ENCODE data around the gene ABITRAM.

- no peak for TF ChIP-seq CTCF (conservative IDR thresholded peaks at IDR 0.05; ENCODE audit: low read length)
- TF ChIP-seq EZH2phosphoT487 (IDR thresholded peaks at IDR 0.05; ENCODE audit: borderline replicate concordance, low read depth, low read length): no peak
Measured at GRCh38 chr9:108937561-108938305, 3.5 kb downstream of the ABITRAM start.
